Astrocyte (in vitro differentiated cells and primary cell): Measurements from ENCODE around the gene EFCAB6.

Source experiments
- CTCF ChIP-seq: IDR thresholded peaks from 2 replicates; pipeline ENCODE4 v1.5.1; 2011; ENCODE audit warnings: low read depth, mild to moderate bottlenecking, inconsistent platforms, low read length, moderate library complexity; ENCODE audit not compliant: insufficient read depth
- EZH2 ChIP-seq: IDR thresholded peaks from 2 replicates; pipeline ENCODE4 v1.6.1; 2012; ENCODE audit warnings: mild to moderate bottlenecking, low read length, inconsistent platforms; ENCODE audit not compliant: insufficient read depth

- no peak for TF ChIP-seq CTCF
- no peak for TF ChIP-seq EZH2
Observed at GRCh38 chr22:43825651-43826050, 13.5 kb upstream of the EFCAB6 start.
